ENCODE results near the gene THOC6. TPM values are rescaled to one million over a fixed set of nuclear protein-coding genes. Genes with fewer than 3 reads are reported as not detected.
A peak's percentile ranks its signal among the peaks of the same experiment; 100 is the strongest.

Gene THOC6
- polyA plus RNA-seq, 2 of the 4 experiments (the other 2 are of a cell fraction): 32.5 to 53.2 TPM

DNA sequence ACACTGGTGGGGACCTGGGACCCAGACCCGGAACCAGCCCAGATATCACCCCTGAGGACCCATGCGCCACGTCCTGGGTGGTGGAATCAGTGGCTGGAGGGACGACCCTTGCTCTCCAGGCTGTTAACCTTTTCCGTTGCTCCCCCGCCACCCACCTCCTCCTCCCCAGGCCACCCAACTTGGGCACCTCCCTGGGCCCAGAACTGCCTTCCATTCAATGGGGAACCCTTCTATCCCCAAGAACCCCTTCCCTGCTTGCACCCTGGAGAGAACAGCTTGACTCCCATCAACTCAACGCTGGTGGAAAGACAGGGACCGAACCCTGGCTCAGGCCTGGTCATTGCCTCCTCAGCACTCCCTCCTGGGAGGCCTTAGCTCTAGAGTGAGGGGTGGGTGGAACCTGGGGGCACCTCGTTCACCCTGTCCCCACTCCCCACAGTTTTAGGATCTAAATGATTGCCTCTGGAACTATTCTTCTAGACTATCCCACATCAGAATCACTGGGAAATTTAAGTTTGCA is 35.9 kb downstream of the THOC6 start:
- TF ChIP-seq ZNF302 (CRISPR knock-in tag; IDR thresholded peaks at IDR 0.05): no peak
- TF ChIP-seq HOXA7 (CRISPR knock-in tag; IDR thresholded peaks at IDR 0.05): no peak
- TF ChIP-seq RFX5 (IDR thresholded peaks at IDR 0.05): no peak
- TF ChIP-seq, protein P1, sequence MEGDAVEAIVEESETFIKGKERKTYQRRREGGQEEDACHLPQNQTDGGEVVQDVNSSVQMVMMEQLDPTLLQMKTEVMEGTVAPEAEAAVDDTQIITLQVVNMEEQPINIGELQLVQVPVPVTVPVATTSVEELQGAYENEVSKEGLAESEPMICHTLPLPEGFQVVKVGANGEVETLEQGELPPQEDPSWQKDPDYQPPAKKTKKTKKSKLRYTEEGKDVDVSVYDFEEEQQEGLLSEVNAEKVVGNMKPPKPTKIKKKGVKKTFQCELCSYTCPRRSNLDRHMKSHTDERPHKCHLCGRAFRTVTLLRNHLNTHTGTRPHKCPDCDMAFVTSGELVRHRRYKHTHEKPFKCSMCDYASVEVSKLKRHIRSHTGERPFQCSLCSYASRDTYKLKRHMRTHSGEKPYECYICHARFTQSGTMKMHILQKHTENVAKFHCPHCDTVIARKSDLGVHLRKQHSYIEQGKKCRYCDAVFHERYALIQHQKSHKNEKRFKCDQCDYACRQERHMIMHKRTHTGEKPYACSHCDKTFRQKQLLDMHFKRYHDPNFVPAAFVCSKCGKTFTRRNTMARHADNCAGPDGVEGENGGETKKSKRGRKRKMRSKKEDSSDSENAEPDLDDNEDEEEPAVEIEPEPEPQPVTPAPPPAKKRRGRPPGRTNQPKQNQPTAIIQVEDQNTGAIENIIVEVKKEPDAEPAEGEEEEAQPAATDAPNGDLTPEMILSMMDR (IDR thresholded peaks at IDR 0.05): no peak
- no peak for TF ChIP-seq POLR2AphosphoS2 (conservative IDR thresholded peaks at IDR 0.05; ENCODE audit: low read length)
- no peak for TF ChIP-seq SREBF2 (IDR thresholded peaks at IDR 0.05)
- no peak for TF ChIP-seq ZC3H11A (IDR thresholded peaks at IDR 0.05)
- no peak for TF ChIP-seq HEYL (CRISPR knock-in tag; IDR thresholded peaks at IDR 0.05)
- TF ChIP-seq FOXS1 (CRISPR knock-in tag; IDR thresholded peaks at IDR 0.05): no peak
- TF ChIP-seq CBX2 (IDR thresholded peaks at IDR 0.05; ENCODE audit: borderline replicate concordance, low read depth): no peak
- TF ChIP-seq ZFP36 (IDR thresholded peaks at IDR 0.05; ENCODE audit: borderline replicate concordance, partially characterized antibody): no peak
- H3K4me2 ChIP-seq: peak overlapping the region; percentile 92
- H3K4me3 ChIP-seq: peak overlapping the region; percentile 76
- H3K9me3 ChIP-seq: no peaks in the 10 kb centered on the region
- CTCF ChIA-PET: interaction anchor here (0.6 to 12.4 kb wide), 28 partner anchors 11 to 114 kb away, joined by 3 to 186 read pairs (median 7); partner anchors contain the start of genes ZNF205, ZNF213 and ZSCAN10
- peak overlapping the region; percentile 94 to 99 for H3K27ac ChIP-seq
- POLR2A ChIA-PET: interaction anchor here (1.5 to 2.3 kb wide), 4 partner anchors 18 to 75 kb away, joined by 3 to 15 read pairs (median 6); partner anchors contain the start of gene ZNF213
- peaks cover 13% of the 10 kb centered on the region for H3K4me1 ChIP-seq
- ATAC-seq (no peak), FAIRE-seq (no peak), DNase-seq (ENCODE audit: low read depth in 1 of 2, low spot score in 1 of 2) (no peak)
- WGBS (ENCODE audit: missing lambda C conversion rate): 83% methylated on average over 7 of the region's 9 CpGs

DNA sequence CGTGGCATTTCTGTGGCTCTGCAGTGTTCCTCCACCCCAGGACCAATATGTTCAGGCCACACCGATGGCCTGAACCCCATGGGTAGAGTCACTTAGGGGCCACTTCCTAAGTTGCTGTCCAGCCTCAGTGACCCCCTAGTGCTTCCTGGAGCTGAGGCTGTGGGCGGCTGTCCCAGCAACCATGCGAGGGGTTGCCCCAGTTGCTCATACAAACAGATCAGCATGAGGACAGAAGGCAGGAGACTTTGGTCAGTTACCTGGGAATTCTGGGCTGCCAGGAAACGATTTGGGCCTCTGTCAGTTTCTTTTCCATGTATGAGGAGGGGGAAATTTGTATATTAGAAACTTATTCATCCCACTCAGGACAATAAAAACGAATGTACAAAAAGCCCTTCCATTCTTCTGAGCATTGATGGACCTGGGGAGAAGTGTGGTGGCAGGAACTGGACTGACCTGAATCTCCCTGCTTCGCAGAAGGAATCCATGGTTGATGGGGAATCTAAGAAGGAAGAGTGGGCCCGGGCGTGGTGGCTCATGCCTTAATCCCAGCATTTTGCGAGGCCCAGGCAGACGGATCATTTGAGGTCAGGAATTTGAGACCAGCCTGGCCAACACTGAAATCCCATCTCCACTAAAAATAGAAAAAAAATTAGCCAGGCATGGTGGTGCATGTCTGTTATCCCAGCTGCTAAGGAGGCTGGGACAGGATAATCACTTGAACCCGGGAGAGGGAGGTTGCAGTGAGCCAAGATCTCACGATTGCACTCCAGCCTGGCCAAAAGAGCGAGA is 36.7 kb downstream of the THOC6 start:
- H3K27ac ChIP-seq: peak overlapping the region in 1 of 2 experiments; percentile 99; a peak in 3 of 6 replicates
- no peak overlapping the region for H3K4me3 ChIP-seq
- H3K4me2 ChIP-seq: no peak overlapping the region
- no peak for TF ChIP-seq NPAS2 (CRISPR knock-in tag; IDR thresholded peaks at IDR 0.05; ENCODE audit: borderline replicate concordance)
- no peak for TF ChIP-seq EHMT2 (IDR thresholded peaks at IDR 0.05; ENCODE audit: low read depth)
- TF ChIP-seq ZSCAN20 (CRISPR knock-in tag; IDR thresholded peaks at IDR 0.05): no peak
- TF ChIP-seq, protein P2, sequence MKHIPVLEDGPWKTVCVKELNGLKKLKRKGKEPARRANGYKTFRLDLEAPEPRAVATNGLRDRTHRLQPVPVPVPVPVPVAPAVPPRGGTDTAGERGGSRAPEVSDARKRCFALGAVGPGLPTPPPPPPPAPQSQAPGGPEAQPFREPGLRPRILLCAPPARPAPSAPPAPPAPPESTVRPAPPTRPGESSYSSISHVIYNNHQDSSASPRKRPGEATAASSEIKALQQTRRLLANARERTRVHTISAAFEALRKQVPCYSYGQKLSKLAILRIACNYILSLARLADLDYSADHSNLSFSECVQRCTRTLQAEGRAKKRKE (CRISPR knock-in tag; IDR thresholded peaks at IDR 0.05; ENCODE audit: low read depth): no peak
- no peak for TF ChIP-seq CBX2 (IDR thresholded peaks at IDR 0.05; ENCODE audit: borderline replicate concordance, low read depth)
- TF ChIP-seq, protein P3, sequence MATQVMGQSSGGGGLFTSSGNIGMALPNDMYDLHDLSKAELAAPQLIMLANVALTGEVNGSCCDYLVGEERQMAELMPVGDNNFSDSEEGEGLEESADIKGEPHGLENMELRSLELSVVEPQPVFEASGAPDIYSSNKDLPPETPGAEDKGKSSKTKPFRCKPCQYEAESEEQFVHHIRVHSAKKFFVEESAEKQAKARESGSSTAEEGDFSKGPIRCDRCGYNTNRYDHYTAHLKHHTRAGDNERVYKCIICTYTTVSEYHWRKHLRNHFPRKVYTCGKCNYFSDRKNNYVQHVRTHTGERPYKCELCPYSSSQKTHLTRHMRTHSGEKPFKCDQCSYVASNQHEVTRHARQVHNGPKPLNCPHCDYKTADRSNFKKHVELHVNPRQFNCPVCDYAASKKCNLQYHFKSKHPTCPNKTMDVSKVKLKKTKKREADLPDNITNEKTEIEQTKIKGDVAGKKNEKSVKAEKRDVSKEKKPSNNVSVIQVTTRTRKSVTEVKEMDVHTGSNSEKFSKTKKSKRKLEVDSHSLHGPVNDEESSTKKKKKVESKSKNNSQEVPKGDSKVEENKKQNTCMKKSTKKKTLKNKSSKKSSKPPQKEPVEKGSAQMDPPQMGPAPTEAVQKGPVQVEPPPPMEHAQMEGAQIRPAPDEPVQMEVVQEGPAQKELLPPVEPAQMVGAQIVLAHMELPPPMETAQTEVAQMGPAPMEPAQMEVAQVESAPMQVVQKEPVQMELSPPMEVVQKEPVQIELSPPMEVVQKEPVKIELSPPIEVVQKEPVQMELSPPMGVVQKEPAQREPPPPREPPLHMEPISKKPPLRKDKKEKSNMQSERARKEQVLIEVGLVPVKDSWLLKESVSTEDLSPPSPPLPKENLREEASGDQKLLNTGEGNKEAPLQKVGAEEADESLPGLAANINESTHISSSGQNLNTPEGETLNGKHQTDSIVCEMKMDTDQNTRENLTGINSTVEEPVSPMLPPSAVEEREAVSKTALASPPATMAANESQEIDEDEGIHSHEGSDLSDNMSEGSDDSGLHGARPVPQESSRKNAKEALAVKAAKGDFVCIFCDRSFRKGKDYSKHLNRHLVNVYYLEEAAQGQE (IDR thresholded peaks at IDR 0.05): no peak
- TF ChIP-seq, protein P4, sequence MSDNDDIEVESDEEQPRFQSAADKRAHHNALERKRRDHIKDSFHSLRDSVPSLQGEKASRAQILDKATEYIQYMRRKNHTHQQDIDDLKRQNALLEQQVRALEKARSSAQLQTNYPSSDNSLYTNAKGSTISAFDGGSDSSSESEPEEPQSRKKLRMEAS (IDR thresholded peaks at IDR 0.05): no peak
- TF ChIP-seq, protein P5, sequence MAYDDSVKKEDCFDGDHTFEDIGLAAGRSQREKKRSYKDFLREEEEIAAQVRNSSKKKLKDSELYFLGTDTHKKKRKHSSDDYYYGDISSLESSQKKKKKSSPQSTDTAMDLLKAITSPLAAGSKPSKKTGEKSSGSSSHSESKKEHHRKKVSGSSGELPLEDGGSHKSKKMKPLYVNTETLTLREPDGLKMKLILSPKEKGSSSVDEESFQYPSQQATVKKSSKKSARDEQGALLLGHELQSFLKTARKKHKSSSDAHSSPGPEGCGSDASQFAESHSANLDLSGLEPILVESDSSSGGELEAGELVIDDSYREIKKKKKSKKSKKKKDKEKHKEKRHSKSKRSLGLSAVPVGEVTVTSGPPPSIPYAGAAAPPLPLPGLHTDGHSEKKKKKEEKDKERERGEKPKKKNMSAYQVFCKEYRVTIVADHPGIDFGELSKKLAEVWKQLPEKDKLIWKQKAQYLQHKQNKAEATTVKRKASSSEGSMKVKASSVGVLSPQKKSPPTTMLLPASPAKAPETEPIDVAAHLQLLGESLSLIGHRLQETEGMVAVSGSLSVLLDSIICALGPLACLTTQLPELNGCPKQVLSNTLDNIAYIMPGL (CRISPR knock-in tag; IDR thresholded peaks at IDR 0.05; ENCODE audit: borderline replicate concordance): no peak
- TF ChIP-seq CHD4 (IDR thresholded peaks at IDR 0.05; ENCODE audit: borderline replicate concordance): no peak
- TF ChIP-seq RAD21 (conservative IDR thresholded peaks at IDR 0.05 in 1 of 2, IDR thresholded peaks at IDR 0.05 in 1 of 2): no peak
- TF ChIP-seq RNF2 (IDR thresholded peaks at IDR 0.05; ENCODE audit: borderline replicate concordance, low read depth): no peak
- no peak for TF ChIP-seq JUN (IDR thresholded peaks at IDR 0.05)
- no peak for TF ChIP-seq NR3C1 (IDR thresholded peaks at IDR 0.05)
- TF ChIP-seq BHLHE40 (IDR thresholded peaks at IDR 0.05; ENCODE audit: low read depth, low read length): no peak
- DNase-seq (ENCODE audit: low read depth in 1 of 2, low spot score in 1 of 2): no peak
- WGBS (ENCODE audit: missing lambda C conversion rate): 78% methylated on average over 14 of the region's 14 CpGs
- peaks cover 21% of the 10 kb centered on the region for H3K4me1 ChIP-seq
- FAIRE-seq: no peak
- no peak for ATAC-seq
- ChIA-PET POLR2A (interaction anchor here (2.3 kb wide), 1 partner anchor 68 kb away, joined by 15 read pairs; no protein-coding TSS in a partner anchor), CTCF (interaction anchor here (1.0 to 12.4 kb wide), 20 partner anchors 11 to 108 kb away, joined by 3 to 186 read pairs (median 19); partner anchors contain the start of genes ZNF205, ZNF213 and ZSCAN10)
- H3K9me3 ChIP-seq: no peaks in the 10 kb centered on the region
